GM12878 (cell line): Measurements from ENCODE around the gene MBOAT2. TPM values are rescaled to one million over a fixed set of nuclear protein-coding genes. Genes with fewer than 3 reads are reported as not detected.

Source experiments
- CTCF ChIP-seq, 3 experiments: IDR thresholded peaks in 2 of 3; conservative IDR thresholded peaks in 1 of 3; 2 replicates each; pipeline ENCODE4 v1.5.1; 2011; ENCODE audit warnings: low read depth in 3 of 3, low read length in 3 of 3, mild to moderate bottlenecking in 3 of 3, control low read depth in 2 of 3, moderate library complexity in 2 of 3, inconsistent platforms in 1 of 3, mixed read lengths in 1 of 3; ENCODE audit not compliant: control insufficient read depth in 2 of 3, insufficient read depth in 1 of 3; ENCODE audit errors: extremely low read depth in 1 of 3
- CUX1 ChIP-seq: IDR thresholded peaks from 2 replicates; pipeline ENCODE4 v1.6.1; 2012; ENCODE audit warnings: improper control_type of control experiment, low read depth, low read length; ENCODE audit not compliant: insufficient replicate concordance
- MLLT1 ChIP-seq: fragments of 450-650 bp; IDR thresholded peaks from 2 replicates; pipeline ENCODE4 v1.6.1; 2016; ENCODE audit warnings: mild to moderate bottlenecking
- SIN3A ChIP-seq: IDR thresholded peaks from 2 replicates; pipeline ENCODE4 v1.6.1; 2012; ENCODE audit warnings: low read depth, low read length, improper control_type of control experiment
- SRF ChIP-seq, 2 experiments: IDR thresholded peaks; 2 replicates each; pipeline ENCODE4 v1.6.1; 2011; ENCODE audit warnings: low read depth in 2 of 2, low read length in 2 of 2, mild to moderate bottlenecking in 1 of 2, moderate library complexity in 1 of 2
- ZBTB4 ChIP-seq: fragments of 450-650 bp; formaldehyde crosslinking; IDR thresholded peaks from 2 replicates; pipeline ENCODE4 v1.4.0; 2022; ENCODE audit warnings: mild to moderate bottlenecking, moderate library complexity
- ZNF384 ChIP-seq: IDR thresholded peaks from 2 replicates; pipeline ENCODE4 v1.6.1; 2012; ENCODE audit warnings: low read depth, mild to moderate bottlenecking, low read length, improper control_type of control experiment, borderline replicate concordance
- polyA plus RNA-seq, 11 experiments: library from polyadenylated mRNA; depleted of rRNA in 4 of 11; unstranded in 6 of 11; stranded (reverse) in 5 of 11; fragments of >200 nt; fragmentation: Nextera tagmentation in 4 of 11; fragmentation: Illumina TruSeq in 1 of 11; extraction: Ambion mirVana in 4 of 11; extraction: Trizol in 1 of 11; gene quantifications; 1 replicate in 1 of 11; 2 replicates in 10 of 11; pipeline versions ENCODE4 v1.2.1 to v1.2.3, GENCODE V29; 2011 to 2016; ENCODE audit warnings: inconsistent platforms in 2 of 11, missing spikeins in 2 of 11, low read depth in 1 of 11
- total RNA-seq, 4 experiments: library from RNA; depleted of rRNA in 3 of 4; stranded (reverse); fragments of >200 nt in 3 of 4; fragmentation: Illumina TruSeq in 1 of 4; extraction: Trizol in 1 of 4; gene quantifications; 2 replicates each; pipeline versions ENCODE4 v1.2.1 to v1.2.3, GENCODE V29; 2013 to 2021

Gene MBOAT2
- total and polyA plus RNA-seq, 10 of the 15 experiments (the other 5 are each of a cell fraction or from before 2014, with no cell fraction given), result 0.08 to 40.6 (median 1.8) TPM

GRCh38 chr2:8831516-8831915 is 172.0 kb downstream of the MBOAT2 start (continued):
- TF ChIP-seq CUX1, result no peak
- TF ChIP-seq ZBTB4 (CRISPR knock-in tag), result no peak
- no peak for TF ChIP-seq MLLT1
- no peak for TF ChIP-seq SRF (IDR thresholded peaks at IDR 0.05; ENCODE audit: low read depth in 2 of 2, low read length in 2 of 2)
- TF ChIP-seq CTCF (IDR thresholded peaks at IDR 0.05 in 2 of 3, conservative IDR thresholded peaks at IDR 0.05 in 1 of 3; ENCODE audit: control insufficient read depth in 2 of 3, extremely low read depth in 1 of 3, insufficient read depth in 1 of 3, low read depth in 3 of 3, low read length in 3 of 3), result no peak
- TF ChIP-seq SIN3A, result no peak
- no peak for TF ChIP-seq ZNF384
